SJSA1 (cell line): ENCODE measurements around the gene RAD51B. TPM values are rescaled to one million over a fixed set of nuclear protein-coding genes. Genes with fewer than 3 reads are reported as not detected.

ENCODE experiments used
- DNase-seq, 2 experiments: peaks; one replicate each; pipeline ENCODE4 v3.0.0-alpha.2; 2015 to 2020; ENCODE audit warnings: low spot score in 2 of 2, low read depth in 1 of 2
- H3K27ac ChIP-seq: fragments of 250-450 bp; sonication (Bioruptor Pico); 2 replicates; pipeline ENCODE4 v1.5.1; 2020; ENCODE audit warnings: mild to moderate bottlenecking, moderate library complexity
- H3K27me3 ChIP-seq: fragments of 250-450 bp; sonication (Bioruptor Pico); replicated peaks from 2 replicates; pipeline ENCODE4 v1.5.1; 2020; ENCODE audit warnings: mild to moderate bottlenecking, moderate library complexity
- H3K36me3 ChIP-seq: fragments of 250-450 bp; sonication (Bioruptor Pico); 2 replicates; pipeline ENCODE4 v1.5.1; 2020; ENCODE audit warnings: mild to moderate bottlenecking
- H3K4me1 ChIP-seq: fragments of 250-450 bp; sonication (Bioruptor Pico); replicated peaks from 2 replicates; pipeline ENCODE4 v1.6.1; 2021; ENCODE audit warnings: mild to moderate bottlenecking
- H3K4me3 ChIP-seq: fragments of 250-450 bp; sonication (Bioruptor Pico); 2 replicates; pipeline ENCODE4 v1.5.1; 2020; ENCODE audit warnings: mild to moderate bottlenecking
- H3K9me3 ChIP-seq: fragments of 250-450 bp; sonication (Bioruptor Pico); replicated peaks from 2 replicates; pipeline ENCODE4 v1.5.1; 2020; ENCODE audit warnings: mild to moderate bottlenecking
- total RNA-seq: library from RNA; depleted of rRNA; stranded (reverse); fragments of >200 nt; shearing (Covaris generic); gene quantifications from 2 replicates; pipeline ENCODE4 v1.2.3, GENCODE V29; 2014

Gene RAD51B
- total RNA-seq, 1 experiment from 2014 or later = 4.7 TPM

GRCh38 chr14:68689511-68689910, 869.9 kb downstream of the RAD51B start:
- Histone ChIP-seq H3K27me3 (no peaks in the 10 kb centered on the region), H3K36me3 (no peaks in the 10 kb centered on the region), H3K4me3 (no peak overlapping the region), H3K9me3 (0 out of 2 replicates have a peak, but pooled peaks cover 2% of the 10 kb centered on the region), H3K4me1 (peaks cover 43% of the 10 kb centered on the region), H3K27ac (no peak overlapping the region)
- no peak for DNase-seq

GRCh38 chr14:68690089-68690958, 870.7 kb downstream of the RAD51B start:
- DNase-seq = no peak

GRCh38 chr14:68691031-68691791, 871.6 kb downstream of the RAD51B start:
- no peak for DNase-seq
- Histone ChIP-seq H3K36me3 (no peaks in the 10 kb centered on the region), H3K4me1 (peaks cover 46% of the 10 kb centered on the region), H3K27me3 (no peaks in the 10 kb centered on the region), H3K9me3 (0 out of 2 replicates have a peak, but pooled peaks cover 3% of the 10 kb centered on the region), H3K27ac (no peak overlapping the region), H3K4me3 (no peak overlapping the region)

More at GRCh38 chr14:68690089-68690958, 870.7 kb downstream of the RAD51B start:
- Histone ChIP-seq H3K4me3 (no peak overlapping the region), H3K9me3 (0 out of 2 replicates have a peak, but pooled peaks cover 3% of the 10 kb centered on the region), H3K27me3 (no peaks in the 10 kb centered on the region), H3K36me3 (no peaks in the 10 kb centered on the region), H3K27ac (no peak overlapping the region), H3K4me1 (peaks cover 47% of the 10 kb centered on the region)

- Histone ChIP-seq H3K4me1 (peaks cover 45% of the 10 kb centered on the region), H3K36me3 (no peaks in the 10 kb centered on the region), H3K27ac (no peak overlapping the region), H3K4me3 (no peak overlapping the region), H3K27me3 (no peaks in the 10 kb centered on the region), H3K9me3 (0 out of 2 replicates have a peak, but pooled peaks cover 3% of the 10 kb centered on the region)
- DNase-seq = no peak
These were observed 872.2 kb downstream of the RAD51B start for GRCh38 chr14:68691792-68692118.

GRCh38 chr14:68692216-68692615, 872.6 kb downstream of the RAD51B start:
- no peak overlapping the region for H3K27ac ChIP-seq
- peaks cover 41% of the 10 kb centered on the region for H3K4me1 ChIP-seq
- H3K36me3 ChIP-seq = no peaks in the 10 kb centered on the region
- no peaks in the 10 kb centered on the region for H3K27me3 ChIP-seq
- 0 out of 2 replicates have a peak, but pooled peaks cover 3% of the 10 kb centered on the region for H3K9me3 ChIP-seq
- no peak for DNase-seq
- H3K4me3 ChIP-seq = no peak overlapping the region

GRCh38 chr14:68692916-68693771, 873.6 kb downstream of the RAD51B start:
- Histone ChIP-seq H3K36me3 (no peaks in the 10 kb centered on the region), H3K27me3 (no peaks in the 10 kb centered on the region), H3K27ac (no peak overlapping the region), H3K4me3 (no peak overlapping the region), H3K9me3 (0 out of 2 replicates have a peak, but pooled peaks cover 3% of the 10 kb centered on the region), H3K4me1 (peaks cover 31% of the 10 kb centered on the region)
- no peak for DNase-seq

GRCh38 chr14:68693926-68694325, 874.3 kb downstream of the RAD51B start:
- Histone ChIP-seq H3K4me1 (peaks cover 24% of the 10 kb centered on the region), H3K27ac (no peak overlapping the region), H3K27me3 (no peaks in the 10 kb centered on the region), H3K9me3 (0 out of 2 replicates have a peak, but pooled peaks cover 3% of the 10 kb centered on the region), H3K36me3 (no peaks in the 10 kb centered on the region), H3K4me3 (no peak overlapping the region)
- no peak for DNase-seq

GRCh38 chr14:68694516-68695235, 875.1 kb downstream of the RAD51B start:
- Histone ChIP-seq H3K36me3 (no peaks in the 10 kb centered on the region), H3K9me3 (0 out of 2 replicates have a peak, but pooled peaks cover 3% of the 10 kb centered on the region), H3K27me3 (no peaks in the 10 kb centered on the region), H3K4me3 (no peak overlapping the region), H3K4me1 (peaks cover 23% of the 10 kb centered on the region), H3K27ac (no peak overlapping the region)
- DNase-seq = no peak

- DNase-seq = peak; percentile 80 to 86
- no peak overlapping the region for H3K4me3 ChIP-seq
- H3K27me3 ChIP-seq = no peaks in the 10 kb centered on the region
- H3K36me3 ChIP-seq = no peaks in the 10 kb centered on the region
- H3K9me3 ChIP-seq = 0 out of 2 replicates have a peak, but pooled peaks cover 3% of the 10 kb centered on the region
- H3K27ac ChIP-seq = peak overlapping the region; percentile 19
- H3K4me1 ChIP-seq = peaks cover 23% of the 10 kb centered on the region
These were observed 875.8 kb downstream of the RAD51B start for GRCh38 chr14:68695326-68695768.

GRCh38 chr14:68695856-68696255, 876.3 kb downstream of the RAD51B start:
- DNase-seq = no peak
- Histone ChIP-seq H3K36me3 (no peaks in the 10 kb centered on the region), H3K27me3 (no peaks in the 10 kb centered on the region), H3K4me1 (peaks cover 23% of the 10 kb centered on the region), H3K9me3 (0 out of 2 replicates have a peak, but pooled peaks cover 3% of the 10 kb centered on the region), H3K27ac (peak overlapping the region; percentile 19), H3K4me3 (no peak overlapping the region)

GRCh38 chr14:68696266-68696665, 876.7 kb downstream of the RAD51B start:
- DNase-seq = no peak
- H3K9me3 ChIP-seq = 0 out of 2 replicates have a peak, but pooled peaks cover 3% of the 10 kb centered on the region
- H3K4me3 ChIP-seq = no peak overlapping the region
- no peak overlapping the region for H3K27ac ChIP-seq
- H3K36me3 ChIP-seq = no peaks in the 10 kb centered on the region
- H3K27me3 ChIP-seq = no peaks in the 10 kb centered on the region
- H3K4me1 ChIP-seq = peaks cover 23% of the 10 kb centered on the region

GRCh38 chr14:68696721-68697495, 877.3 kb downstream of the RAD51B start:
- Histone ChIP-seq H3K27me3 (no peaks in the 10 kb centered on the region), H3K9me3 (0 out of 2 replicates have a peak, but pooled peaks cover 3% of the 10 kb centered on the region), H3K4me3 (no peak overlapping the region), H3K36me3 (no peaks in the 10 kb centered on the region), H3K4me1 (peaks cover 23% of the 10 kb centered on the region), H3K27ac (no peak overlapping the region)
- DNase-seq = no peak
